ENCODE data around the gene RNF38.
"Not testable (repeated sequence)": the region's sequence is repeated elsewhere in the genome, so short reads cannot be mapped to it uniquely, and the experiment has no call there.

RNF38 gene

DNA sequence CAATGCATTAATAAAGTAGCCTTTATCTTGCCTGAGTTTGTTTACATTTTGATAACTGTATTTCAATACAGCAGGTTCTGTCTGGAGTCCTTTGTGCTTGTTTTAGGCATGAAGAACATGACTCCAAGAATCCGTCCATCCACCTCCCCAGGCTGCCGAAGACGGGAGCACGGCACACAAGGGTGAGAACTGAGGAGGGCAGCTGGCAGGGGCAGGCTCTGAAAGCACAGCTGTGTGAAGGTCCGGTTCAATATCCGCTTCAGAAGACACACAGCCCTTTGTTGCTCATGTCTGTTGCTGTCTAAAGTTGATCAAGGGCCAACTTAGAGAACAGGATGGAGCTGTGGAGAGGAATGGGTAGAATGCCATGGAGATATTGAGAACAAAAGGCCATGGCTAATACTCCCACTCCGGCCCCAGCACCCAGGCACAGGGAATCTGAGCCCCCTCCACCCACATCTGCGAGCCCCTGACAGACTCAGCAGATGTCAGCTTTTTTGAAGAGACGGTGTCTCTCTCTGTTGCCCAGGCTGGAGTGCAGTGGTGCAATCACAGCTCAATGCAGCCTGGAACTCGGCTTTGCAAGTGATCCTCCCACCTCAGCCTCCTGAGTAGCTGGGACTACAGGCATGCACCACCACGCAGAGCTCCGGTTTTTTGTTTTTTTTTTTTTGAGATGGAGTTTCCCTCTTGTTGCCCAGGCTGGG is 83.3 kb downstream of the RNF38 start:
- DNase-seq (ENCODE audit: low read depth) = no peak
- no peak overlapping the region for H3K4me3 ChIP-seq (ENCODE audit: low read depth, low read length)
- TF ChIP-seq, protein P1, sequence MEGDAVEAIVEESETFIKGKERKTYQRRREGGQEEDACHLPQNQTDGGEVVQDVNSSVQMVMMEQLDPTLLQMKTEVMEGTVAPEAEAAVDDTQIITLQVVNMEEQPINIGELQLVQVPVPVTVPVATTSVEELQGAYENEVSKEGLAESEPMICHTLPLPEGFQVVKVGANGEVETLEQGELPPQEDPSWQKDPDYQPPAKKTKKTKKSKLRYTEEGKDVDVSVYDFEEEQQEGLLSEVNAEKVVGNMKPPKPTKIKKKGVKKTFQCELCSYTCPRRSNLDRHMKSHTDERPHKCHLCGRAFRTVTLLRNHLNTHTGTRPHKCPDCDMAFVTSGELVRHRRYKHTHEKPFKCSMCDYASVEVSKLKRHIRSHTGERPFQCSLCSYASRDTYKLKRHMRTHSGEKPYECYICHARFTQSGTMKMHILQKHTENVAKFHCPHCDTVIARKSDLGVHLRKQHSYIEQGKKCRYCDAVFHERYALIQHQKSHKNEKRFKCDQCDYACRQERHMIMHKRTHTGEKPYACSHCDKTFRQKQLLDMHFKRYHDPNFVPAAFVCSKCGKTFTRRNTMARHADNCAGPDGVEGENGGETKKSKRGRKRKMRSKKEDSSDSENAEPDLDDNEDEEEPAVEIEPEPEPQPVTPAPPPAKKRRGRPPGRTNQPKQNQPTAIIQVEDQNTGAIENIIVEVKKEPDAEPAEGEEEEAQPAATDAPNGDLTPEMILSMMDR (IDR thresholded peaks at IDR 0.05; ENCODE audit: control insufficient read depth, extremely low read depth, insufficient read depth) = no peak

DNA sequence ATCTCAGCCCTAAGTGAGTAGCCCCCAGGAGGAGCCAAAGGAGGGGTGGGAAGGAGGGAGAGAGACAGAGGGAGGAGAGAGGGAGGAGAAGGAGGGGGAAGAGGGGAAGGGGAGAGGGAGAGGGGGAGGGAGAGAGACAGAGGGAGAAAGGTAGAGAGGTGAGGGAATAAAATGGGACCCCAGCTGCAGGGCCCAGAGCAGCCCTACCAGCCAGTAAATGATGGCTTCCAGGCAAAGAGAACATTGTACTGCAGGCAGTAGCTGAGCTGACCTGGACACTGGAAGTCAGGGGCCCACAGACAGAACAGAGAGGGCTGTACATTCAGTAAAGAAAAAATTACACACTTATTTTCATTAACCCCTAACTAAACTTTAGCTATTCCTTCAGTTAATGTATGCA is 84.0 kb downstream of the RNF38 start:
- TF ChIP-seq, protein P1 (IDR thresholded peaks at IDR 0.05; ENCODE audit: control insufficient read depth, extremely low read depth, insufficient read depth) = no peak

DNA sequence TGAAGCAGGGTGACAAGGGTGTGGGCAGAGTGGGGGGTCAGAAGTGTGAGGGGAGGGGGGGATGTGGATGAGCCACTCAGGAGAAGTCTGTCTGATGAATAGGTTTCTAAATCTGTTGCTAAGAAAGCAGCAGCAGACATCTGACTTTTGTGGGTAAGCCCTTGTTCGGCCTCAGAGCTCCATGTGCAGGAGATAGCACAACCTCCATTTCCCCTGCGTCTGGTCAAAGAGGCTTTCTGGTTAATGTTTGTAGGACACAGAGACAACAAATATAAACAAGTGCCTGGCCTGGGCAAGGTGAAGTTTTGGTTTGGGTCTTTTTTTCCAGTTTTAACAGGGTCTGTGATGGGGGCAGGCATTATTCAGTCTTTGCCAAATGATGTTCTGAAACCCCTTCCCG is 84.8 kb downstream of the RNF38 start:
- H3K4me3 ChIP-seq (ENCODE audit: low read depth, low read length) = no peak overlapping the region
- no peak for DNase-seq (ENCODE audit: low read depth)
- TF ChIP-seq, protein P1 (IDR thresholded peaks at IDR 0.05; ENCODE audit: control insufficient read depth, extremely low read depth, insufficient read depth) = no peak

More for the DNA sequence above, 84.0 kb downstream of the RNF38 start:
- H3K4me3 ChIP-seq (ENCODE audit: low read depth, low read length) = no peak overlapping the region
- DNase-seq (ENCODE audit: low read depth) = no peak

DNA sequence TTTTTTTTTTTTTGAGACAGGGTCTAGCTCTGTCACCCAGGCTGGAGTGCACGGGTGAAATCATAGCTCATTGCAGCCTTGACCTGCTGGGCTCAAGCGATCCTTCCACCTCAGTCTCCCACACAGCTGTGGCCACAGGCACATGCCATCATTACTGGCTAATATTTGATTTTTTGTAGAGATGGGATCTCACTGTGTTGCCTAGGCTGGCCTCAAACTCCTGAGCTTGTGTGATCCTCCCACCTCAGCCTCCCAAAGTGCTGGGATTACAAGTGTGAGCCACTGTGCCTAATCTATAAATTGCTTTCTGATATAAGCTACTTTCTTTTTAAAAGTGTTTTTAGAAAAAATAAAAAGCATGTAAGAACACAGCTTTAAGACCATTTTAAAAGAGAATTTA is 85.3 kb downstream of the RNF38 start:
- no peak for DNase-seq (ENCODE audit: low read depth)
- TF ChIP-seq, protein P1 (IDR thresholded peaks at IDR 0.05; ENCODE audit: control insufficient read depth, extremely low read depth, insufficient read depth) = no peak
- H3K4me3 ChIP-seq (ENCODE audit: low read depth, low read length) = no peak overlapping the region

DNA sequence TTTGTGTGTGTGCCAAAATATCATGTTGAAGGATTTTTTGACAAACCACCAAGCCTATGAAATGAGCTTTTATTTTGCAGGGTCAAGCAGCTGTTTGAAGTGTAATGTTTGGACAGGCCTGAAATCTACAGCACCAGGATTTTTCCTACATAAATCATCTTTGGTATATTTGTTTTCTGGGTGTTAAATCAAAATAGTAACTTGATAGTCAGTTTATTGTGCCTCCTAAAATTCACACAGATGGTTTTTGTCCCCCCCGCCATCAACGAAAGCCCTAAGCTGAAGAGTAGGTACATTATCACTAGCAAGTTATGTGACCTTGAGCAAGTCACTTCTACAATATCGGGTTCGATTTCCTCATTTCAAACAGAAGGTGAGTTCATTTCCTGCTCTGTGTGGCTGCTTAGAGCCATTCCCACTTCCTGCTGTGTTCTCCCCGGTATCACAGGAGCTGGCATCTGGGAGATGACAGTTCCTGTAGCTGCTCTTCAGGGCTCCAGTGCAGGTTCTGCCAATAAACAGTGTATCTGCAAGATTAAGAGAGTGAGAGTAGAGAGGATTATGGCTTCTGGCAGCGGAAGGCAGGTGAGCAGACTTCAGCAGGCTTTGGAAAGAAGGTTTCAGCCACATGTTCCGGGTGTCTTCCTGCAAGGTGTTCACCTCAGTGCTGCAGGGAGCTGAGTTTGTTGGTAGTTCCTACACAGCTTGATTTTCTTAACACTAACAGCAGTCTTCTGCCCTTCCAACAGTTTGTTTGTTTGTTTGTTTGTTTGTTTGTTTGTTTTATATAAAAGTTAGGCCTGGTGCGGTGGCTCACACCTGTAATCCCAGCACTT is 93.4 kb downstream of the RNF38 start:
- H3K4me3 ChIP-seq (ENCODE audit: low read depth, low read length) = no peak overlapping the region
- TF ChIP-seq, protein P1 (IDR thresholded peaks at IDR 0.05; ENCODE audit: control insufficient read depth, extremely low read depth, insufficient read depth) = no peak
- no peak for DNase-seq (ENCODE audit: low read depth)

DNA sequence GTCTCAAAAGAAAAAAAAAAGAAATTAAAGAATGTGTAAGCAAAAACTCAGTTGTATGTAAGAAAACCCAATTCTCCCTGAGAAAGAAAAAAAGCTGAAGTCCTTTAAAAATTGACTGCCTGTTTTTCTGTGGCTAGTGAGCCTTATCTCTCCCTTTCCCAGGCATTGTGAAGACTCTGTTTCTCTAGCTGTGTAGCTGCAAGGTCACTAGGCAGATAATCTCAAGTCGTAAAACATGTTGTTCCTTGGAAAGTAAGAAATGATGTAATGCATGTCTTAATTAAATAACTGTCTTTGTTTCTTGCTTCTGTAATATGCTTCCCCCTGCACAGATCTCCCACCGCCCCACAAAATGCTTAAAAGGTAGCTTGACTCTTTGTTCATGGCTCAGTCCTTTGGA is 95.7 kb downstream of the RNF38 start:
- not testable (repeated sequence) for DNase-seq (ENCODE audit: low read depth); H3K4me3 ChIP-seq (ENCODE audit: low read depth, low read length)

DNA sequence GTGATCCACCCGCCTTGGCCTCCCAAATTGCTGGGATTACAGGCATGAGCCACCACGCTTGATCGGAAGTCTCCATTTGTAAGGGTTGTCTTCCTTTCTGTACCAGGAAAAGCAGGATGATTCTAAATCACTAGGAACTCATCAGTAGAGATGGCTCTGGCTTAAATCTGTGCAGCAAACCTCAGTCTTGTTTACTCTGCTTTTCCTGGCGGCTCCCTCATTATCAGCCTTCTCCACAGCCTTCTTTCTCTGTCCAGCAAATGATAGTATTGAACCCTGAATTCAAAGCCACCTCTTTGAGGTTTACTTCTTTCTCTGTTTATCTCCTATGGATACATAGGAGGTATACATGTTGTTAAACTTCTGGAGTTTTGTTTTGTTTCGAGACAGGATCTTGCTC is 98.8 kb downstream of the RNF38 start:
- H3K4me3 ChIP-seq (ENCODE audit: low read depth, low read length) = no peak overlapping the region
- TF ChIP-seq, protein P1 (IDR thresholded peaks at IDR 0.05; ENCODE audit: control insufficient read depth, extremely low read depth, insufficient read depth) = no peak
- DNase-seq (ENCODE audit: low read depth) = no peak

Data from LNCaP clone FGC (cell line).